ENCODE data around the gene USP34.

DNA sequence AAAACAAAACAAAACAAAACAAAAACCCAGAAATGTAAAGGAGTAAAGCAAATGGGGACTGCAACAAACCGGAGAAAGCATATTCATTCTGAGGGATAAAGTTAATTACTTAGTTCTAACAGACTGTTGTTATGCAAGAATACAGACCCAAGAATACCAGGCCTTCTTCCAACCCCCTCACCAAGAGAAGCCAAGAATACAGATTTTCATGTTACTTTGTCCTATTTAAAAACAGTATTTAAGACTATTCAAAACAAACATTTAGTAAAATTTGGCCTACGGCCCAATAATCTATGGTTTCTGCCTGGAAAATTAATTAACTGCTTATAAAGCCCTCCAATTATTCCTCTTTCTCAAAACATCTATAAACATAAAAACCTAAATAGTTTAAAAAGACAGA lies 91.4 kb downstream of the USP34 start:
- TF ChIP-seq, protein P1, sequence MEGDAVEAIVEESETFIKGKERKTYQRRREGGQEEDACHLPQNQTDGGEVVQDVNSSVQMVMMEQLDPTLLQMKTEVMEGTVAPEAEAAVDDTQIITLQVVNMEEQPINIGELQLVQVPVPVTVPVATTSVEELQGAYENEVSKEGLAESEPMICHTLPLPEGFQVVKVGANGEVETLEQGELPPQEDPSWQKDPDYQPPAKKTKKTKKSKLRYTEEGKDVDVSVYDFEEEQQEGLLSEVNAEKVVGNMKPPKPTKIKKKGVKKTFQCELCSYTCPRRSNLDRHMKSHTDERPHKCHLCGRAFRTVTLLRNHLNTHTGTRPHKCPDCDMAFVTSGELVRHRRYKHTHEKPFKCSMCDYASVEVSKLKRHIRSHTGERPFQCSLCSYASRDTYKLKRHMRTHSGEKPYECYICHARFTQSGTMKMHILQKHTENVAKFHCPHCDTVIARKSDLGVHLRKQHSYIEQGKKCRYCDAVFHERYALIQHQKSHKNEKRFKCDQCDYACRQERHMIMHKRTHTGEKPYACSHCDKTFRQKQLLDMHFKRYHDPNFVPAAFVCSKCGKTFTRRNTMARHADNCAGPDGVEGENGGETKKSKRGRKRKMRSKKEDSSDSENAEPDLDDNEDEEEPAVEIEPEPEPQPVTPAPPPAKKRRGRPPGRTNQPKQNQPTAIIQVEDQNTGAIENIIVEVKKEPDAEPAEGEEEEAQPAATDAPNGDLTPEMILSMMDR (IDR thresholded peaks at IDR 0.05): no peak
- TF ChIP-seq POLR2AphosphoS5 (IDR thresholded peaks at IDR 0.05; ENCODE audit: low read depth, low read length): no peak
